Measurements from ENCODE around the gene KATNB1.

DNA sequence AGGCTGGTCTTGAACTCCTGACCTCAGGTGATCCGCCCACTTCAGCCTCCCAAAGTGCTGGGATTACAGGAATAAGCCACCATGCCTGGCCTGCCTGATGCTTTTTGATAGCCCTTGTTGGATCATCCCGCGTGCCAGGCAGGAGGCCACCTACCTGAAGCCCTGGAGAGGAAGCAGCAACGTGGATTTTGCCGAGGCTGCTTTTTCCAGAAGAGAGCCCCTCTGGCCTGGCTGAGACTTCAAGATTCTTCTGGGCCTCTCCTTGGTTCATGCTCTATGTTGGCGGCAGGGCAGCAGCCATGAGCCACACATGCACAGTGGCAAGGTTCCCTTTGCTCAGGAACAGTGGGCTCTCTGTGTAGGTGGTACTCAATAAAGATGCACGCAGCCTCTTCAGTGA is 11.5 kb downstream of the KATNB1 start:
- TF ChIP-seq FOXM1 (IDR thresholded peaks at IDR 0.05; ENCODE audit: borderline replicate concordance) (no peak), FOXK2 (IDR thresholded peaks at IDR 0.05) (no peak), FOXA1 (IDR thresholded peaks at IDR 0.05) (no peak), ZNF384 (IDR thresholded peaks at IDR 0.05) (no peak), BHLHE40 (IDR thresholded peaks at IDR 0.05; ENCODE audit: borderline replicate concordance) (no peak), SP1 (IDR thresholded peaks at IDR 0.05) (no peak)

All from HEK293T (cell line).